ENCODE results near the gene ITGB4.

DNA sequence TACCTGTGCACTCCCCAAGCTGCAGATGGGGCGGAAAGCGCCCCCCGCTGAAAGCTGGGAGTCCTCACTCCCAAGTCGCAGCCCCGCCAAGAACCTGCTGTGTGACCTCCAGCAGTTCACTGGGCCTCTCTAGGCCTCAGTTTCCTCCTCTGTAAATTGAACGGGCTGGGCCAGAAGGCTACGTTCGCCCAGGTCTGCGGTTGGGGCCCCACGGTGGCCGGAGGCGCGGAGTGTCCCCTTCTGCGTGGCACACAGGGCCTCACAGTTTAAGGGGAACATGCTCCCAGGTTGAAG, 43.1 kb downstream of the ITGB4 start:
- no peak for TF ChIP-seq BHLHE40 (IDR thresholded peaks at IDR 0.05; ENCODE audit: borderline replicate concordance)
- no peak for TF ChIP-seq HDGF (IDR thresholded peaks at IDR 0.05; ENCODE audit: borderline replicate concordance)
- TF ChIP-seq ARNT (IDR thresholded peaks at IDR 0.05): no peak
- TF ChIP-seq ELF4 (IDR thresholded peaks at IDR 0.05): no peak
- no peak for TF ChIP-seq SUZ12 (IDR thresholded peaks at IDR 0.05)
- no peak for TF ChIP-seq SP1 (IDR thresholded peaks at IDR 0.05)
- TF ChIP-seq CTBP1 (IDR thresholded peaks at IDR 0.05; ENCODE audit: borderline replicate concordance): no peak
- TF ChIP-seq, protein P1, sequence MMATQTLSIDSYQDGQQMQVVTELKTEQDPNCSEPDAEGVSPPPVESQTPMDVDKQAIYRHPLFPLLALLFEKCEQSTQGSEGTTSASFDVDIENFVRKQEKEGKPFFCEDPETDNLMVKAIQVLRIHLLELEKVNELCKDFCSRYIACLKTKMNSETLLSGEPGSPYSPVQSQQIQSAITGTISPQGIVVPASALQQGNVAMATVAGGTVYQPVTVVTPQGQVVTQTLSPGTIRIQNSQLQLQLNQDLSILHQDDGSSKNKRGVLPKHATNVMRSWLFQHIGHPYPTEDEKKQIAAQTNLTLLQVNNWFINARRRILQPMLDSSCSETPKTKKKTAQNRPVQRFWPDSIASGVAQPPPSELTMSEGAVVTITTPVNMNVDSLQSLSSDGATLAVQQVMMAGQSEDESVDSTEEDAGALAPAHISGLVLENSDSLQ (IDR thresholded peaks at IDR 0.05): no peak
- TF ChIP-seq FOXA1 (IDR thresholded peaks at IDR 0.05): no peak
- no peak for TF ChIP-seq FOXM1 (IDR thresholded peaks at IDR 0.05; ENCODE audit: borderline replicate concordance)

All from HEK293T (cell line).